ENCODE data around the gene CD27. TPM values are rescaled to one million over a fixed set of nuclear protein-coding genes. Genes with fewer than 3 reads are reported as not detected.

CD27 gene
- total and polyA plus RNA-seq, 2 experiments from 2014 or later = 0.53 TPM; not detected in 1

GRCh38 chr12:6463216-6463615, 18.5 kb downstream of the CD27 start:
- Histone ChIP-seq H3K27ac (ENCODE audit: low read depth) (no peak overlapping the region), H3K9me2 (ENCODE audit: insufficient read depth) (no peaks in the 10 kb centered on the region), H3K79me2 (replicated peaks; ENCODE audit: insufficient read depth) (peaks cover 2% of the 10 kb centered on the region; the same call in 1 of the 2 replicates), H3K4me3 (no peak overlapping the region), H3K36me3 (ENCODE audit: insufficient read depth) (peaks cover 12% of the 10 kb centered on the region), H3F3A (replicated peaks; ENCODE audit: low read depth) (0 out of 2 replicates have a peak, but pooled peaks cover 4% of the 10 kb centered on the region), H3K27me3 (ENCODE audit: insufficient read depth) (no peaks in the 10 kb centered on the region), H3K4me1 (ENCODE audit: insufficient read depth) (no peaks in the 10 kb centered on the region), H3K4me2 (no peak overlapping the region), H2AFZ (no peak overlapping the region), H4K20me1 (replicated peaks; ENCODE audit: insufficient read depth) (no peaks in the 10 kb centered on the region)
- ATAC-seq (no peak), DNase-seq (ENCODE audit: low spot score) (no peak)
- H3K4me3 Mint-ChIP-seq = no peak overlapping the region
- H3K36me3 Mint-ChIP-seq (ENCODE audit: low read depth) = peaks cover 65% of the 10 kb centered on the region
- H3K27ac Mint-ChIP-seq = no peak overlapping the region
- TF ChIP-seq CTCF (conservative IDR thresholded peaks at IDR 0.05; ENCODE audit: low read depth in 2 of 2) (no peak), ZNF331 (CRISPR knock-in tag; IDR thresholded peaks at IDR 0.05; ENCODE audit: low read depth) (no peak)
- TF ChIP-seq, protein P1, sequence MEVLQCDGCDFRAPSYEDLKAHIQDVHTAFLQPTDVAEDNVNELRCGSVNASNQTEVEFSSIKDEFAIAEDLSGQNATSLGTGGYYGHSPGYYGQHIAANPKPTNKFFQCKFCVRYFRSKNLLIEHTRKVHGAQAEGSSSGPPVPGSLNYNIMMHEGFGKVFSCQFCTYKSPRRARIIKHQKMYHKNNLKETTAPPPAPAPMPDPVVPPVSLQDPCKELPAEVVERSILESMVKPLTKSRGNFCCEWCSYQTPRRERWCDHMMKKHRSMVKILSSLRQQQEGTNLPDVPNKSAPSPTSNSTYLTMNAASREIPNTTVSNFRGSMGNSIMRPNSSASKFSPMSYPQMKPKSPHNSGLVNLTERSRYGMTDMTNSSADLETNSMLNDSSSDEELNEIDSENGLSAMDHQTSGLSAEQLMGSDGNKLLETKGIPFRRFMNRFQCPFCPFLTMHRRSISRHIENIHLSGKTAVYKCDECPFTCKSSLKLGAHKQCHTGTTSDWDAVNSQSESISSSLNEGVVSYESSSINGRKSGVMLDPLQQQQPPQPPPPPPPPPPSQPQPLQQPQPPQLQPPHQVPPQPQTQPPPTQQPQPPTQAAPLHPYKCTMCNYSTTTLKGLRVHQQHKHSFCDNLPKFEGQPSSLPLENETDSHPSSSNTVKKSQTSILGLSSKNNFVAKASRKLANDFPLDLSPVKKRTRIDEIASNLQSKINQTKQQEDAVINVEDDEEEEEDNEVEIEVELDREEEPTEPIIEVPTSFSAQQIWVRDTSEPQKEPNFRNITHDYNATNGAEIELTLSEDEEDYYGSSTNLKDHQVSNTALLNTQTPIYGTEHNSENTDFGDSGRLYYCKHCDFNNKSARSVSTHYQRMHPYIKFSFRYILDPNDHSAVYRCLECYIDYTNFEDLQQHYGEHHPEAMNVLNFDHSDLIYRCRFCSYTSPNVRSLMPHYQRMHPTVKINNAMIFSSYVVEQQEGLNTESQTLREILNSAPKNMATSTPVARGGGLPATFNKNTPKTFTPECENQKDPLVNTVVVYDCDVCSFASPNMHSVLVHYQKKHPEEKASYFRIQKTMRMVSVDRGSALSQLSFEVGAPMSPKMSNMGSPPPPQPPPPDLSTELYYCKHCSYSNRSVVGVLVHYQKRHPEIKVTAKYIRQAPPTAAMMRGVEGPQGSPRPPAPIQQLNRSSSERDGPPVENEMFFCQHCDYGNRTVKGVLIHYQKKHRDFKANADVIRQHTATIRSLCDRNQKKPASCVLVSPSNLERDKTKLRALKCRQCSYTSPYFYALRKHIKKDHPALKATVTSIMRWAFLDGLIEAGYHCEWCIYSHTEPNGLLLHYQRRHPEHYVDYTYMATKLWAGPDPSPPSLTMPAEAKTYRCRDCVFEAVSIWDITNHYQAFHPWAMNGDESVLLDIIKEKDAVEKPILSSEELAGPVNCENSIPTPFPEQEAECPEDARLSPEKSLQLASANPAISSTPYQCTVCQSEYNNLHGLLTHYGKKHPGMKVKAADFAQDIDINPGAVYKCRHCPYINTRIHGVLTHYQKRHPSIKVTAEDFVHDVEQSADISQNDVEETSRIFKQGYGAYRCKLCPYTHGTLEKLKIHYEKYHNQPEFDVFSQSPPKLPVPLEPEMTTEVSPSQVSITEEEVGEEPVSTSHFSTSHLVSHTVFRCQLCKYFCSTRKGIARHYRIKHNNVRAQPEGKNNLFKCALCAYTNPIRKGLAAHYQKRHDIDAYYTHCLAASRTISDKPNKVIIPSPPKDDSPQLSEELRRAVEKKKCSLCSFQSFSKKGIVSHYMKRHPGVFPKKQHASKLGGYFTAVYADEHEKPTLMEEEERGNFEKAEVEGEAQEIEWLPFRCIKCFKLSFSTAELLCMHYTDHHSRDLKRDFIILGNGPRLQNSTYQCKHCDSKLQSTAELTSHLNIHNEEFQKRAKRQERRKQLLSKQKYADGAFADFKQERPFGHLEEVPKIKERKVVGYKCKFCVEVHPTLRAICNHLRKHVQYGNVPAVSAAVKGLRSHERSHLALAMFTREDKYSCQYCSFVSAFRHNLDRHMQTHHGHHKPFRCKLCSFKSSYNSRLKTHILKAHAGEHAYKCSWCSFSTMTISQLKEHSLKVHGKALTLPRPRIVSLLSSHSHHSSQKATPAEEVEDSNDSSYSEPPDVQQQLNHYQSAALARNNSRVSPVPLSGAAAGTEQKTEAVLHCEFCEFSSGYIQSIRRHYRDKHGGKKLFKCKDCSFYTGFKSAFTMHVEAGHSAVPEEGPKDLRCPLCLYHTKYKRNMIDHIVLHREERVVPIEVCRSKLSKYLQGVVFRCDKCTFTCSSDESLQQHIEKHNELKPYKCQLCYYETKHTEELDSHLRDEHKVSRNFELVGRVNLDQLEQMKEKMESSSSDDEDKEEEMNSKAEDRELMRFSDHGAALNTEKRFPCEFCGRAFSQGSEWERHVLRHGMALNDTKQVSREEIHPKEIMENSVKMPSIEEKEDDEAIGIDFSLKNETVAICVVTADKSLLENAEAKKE (CRISPR knock-in tag; IDR thresholded peaks at IDR 0.05) = no peak
- TF ChIP-seq, protein P2, sequence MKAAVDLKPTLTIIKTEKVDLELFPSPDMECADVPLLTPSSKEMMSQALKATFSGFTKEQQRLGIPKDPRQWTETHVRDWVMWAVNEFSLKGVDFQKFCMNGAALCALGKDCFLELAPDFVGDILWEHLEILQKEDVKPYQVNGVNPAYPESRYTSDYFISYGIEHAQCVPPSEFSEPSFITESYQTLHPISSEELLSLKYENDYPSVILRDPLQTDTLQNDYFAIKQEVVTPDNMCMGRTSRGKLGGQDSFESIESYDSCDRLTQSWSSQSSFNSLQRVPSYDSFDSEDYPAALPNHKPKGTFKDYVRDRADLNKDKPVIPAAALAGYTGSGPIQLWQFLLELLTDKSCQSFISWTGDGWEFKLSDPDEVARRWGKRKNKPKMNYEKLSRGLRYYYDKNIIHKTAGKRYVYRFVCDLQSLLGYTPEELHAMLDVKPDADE (IDR thresholded peaks at IDR 0.05) = no peak
- H3K27me3 Mint-ChIP-seq (ENCODE audit: insufficient read depth, low read depth, poor library complexity) = peaks cover 16% of the 10 kb centered on the region
- no peaks in the 10 kb centered on the region; the same call in 1 of the 3 replicates for H3K4me1 Mint-ChIP-seq
- H3K9me3 Mint-ChIP-seq = no peaks in the 10 kb centered on the region
